SJSA1 (cell line): ENCODE measurements around the gene PI4K2B. TPM values are rescaled to one million over a fixed set of nuclear protein-coding genes. Genes with fewer than 3 reads are reported as not detected.
"Not testable (repeated sequence)": the region's sequence is repeated elsewhere in the genome, so short reads cannot be mapped to it uniquely, and the experiment has no call there.

Source experiments
- DNase-seq, 2 experiments: peaks; one replicate each; pipeline ENCODE4 v3.0.0-alpha.2; 2015 to 2020; ENCODE audit warnings: low spot score in 2 of 2, low read depth in 1 of 2
- H3K27ac ChIP-seq: fragments of 250-450 bp; sonication (Bioruptor Pico); 2 replicates; pipeline ENCODE4 v1.5.1; 2020; ENCODE audit warnings: mild to moderate bottlenecking, moderate library complexity
- H3K27me3 ChIP-seq: fragments of 250-450 bp; sonication (Bioruptor Pico); replicated peaks from 2 replicates; pipeline ENCODE4 v1.5.1; 2020; ENCODE audit warnings: mild to moderate bottlenecking, moderate library complexity
- H3K36me3 ChIP-seq: fragments of 250-450 bp; sonication (Bioruptor Pico); 2 replicates; pipeline ENCODE4 v1.5.1; 2020; ENCODE audit warnings: mild to moderate bottlenecking
- H3K4me1 ChIP-seq: fragments of 250-450 bp; sonication (Bioruptor Pico); replicated peaks from 2 replicates; pipeline ENCODE4 v1.6.1; 2021; ENCODE audit warnings: mild to moderate bottlenecking
- H3K4me3 ChIP-seq: fragments of 250-450 bp; sonication (Bioruptor Pico); 2 replicates; pipeline ENCODE4 v1.5.1; 2020; ENCODE audit warnings: mild to moderate bottlenecking
- H3K9me3 ChIP-seq: fragments of 250-450 bp; sonication (Bioruptor Pico); replicated peaks from 2 replicates; pipeline ENCODE4 v1.5.1; 2020; ENCODE audit warnings: mild to moderate bottlenecking
- total RNA-seq: library from RNA; depleted of rRNA; stranded (reverse); fragments of >200 nt; shearing (Covaris generic); gene quantifications from 2 replicates; pipeline ENCODE4 v1.2.3, GENCODE V29; 2014; rRNA removed

Gene PI4K2B
- total RNA-seq, 1 experiment from 2014 or later = 21.8 TPM

GRCh38 chr4:25328463-25328862 is 94.6 kb downstream of the PI4K2B start:
- H3K9me3 ChIP-seq, H3K27me3 ChIP-seq, H3K4me1 ChIP-seq, H3K4me3 ChIP-seq, H3K27ac ChIP-seq, H3K36me3 ChIP-seq, DNase-seq: not testable (repeated sequence)

Other genes with a start within 250 kb of the PI4K2B start
- gene LGI2, start 203.1 kb upstream of the PI4K2B start, total RNA-seq = not detected in 2 replicates
- 2.8 and 5.6 TPM in 2 replicates for gene SEPSECS, start 73.6 kb upstream of the PI4K2B start, total RNA-seq
- gene ZCCHC4, start 78.7 kb downstream of the PI4K2B start, total RNA-seq = 9.2 and 11.2 TPM in 2 replicates
- gene ANAPC4, start 143.2 kb downstream of the PI4K2B start, total RNA-seq = 11.7 and 14.2 TPM in 2 replicates